Measurements from ENCODE around the gene HRH1.
"Not testable (repeated sequence)": the region's sequence is repeated elsewhere in the genome, so short reads cannot be mapped to it uniquely, and the experiment has no call there.

HRH1 gene, protein sequence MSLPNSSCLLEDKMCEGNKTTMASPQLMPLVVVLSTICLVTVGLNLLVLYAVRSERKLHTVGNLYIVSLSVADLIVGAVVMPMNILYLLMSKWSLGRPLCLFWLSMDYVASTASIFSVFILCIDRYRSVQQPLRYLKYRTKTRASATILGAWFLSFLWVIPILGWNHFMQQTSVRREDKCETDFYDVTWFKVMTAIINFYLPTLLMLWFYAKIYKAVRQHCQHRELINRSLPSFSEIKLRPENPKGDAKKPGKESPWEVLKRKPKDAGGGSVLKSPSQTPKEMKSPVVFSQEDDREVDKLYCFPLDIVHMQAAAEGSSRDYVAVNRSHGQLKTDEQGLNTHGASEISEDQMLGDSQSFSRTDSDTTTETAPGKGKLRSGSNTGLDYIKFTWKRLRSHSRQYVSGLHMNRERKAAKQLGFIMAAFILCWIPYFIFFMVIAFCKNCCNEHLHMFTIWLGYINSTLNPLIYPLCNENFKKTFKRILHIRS

DNA sequence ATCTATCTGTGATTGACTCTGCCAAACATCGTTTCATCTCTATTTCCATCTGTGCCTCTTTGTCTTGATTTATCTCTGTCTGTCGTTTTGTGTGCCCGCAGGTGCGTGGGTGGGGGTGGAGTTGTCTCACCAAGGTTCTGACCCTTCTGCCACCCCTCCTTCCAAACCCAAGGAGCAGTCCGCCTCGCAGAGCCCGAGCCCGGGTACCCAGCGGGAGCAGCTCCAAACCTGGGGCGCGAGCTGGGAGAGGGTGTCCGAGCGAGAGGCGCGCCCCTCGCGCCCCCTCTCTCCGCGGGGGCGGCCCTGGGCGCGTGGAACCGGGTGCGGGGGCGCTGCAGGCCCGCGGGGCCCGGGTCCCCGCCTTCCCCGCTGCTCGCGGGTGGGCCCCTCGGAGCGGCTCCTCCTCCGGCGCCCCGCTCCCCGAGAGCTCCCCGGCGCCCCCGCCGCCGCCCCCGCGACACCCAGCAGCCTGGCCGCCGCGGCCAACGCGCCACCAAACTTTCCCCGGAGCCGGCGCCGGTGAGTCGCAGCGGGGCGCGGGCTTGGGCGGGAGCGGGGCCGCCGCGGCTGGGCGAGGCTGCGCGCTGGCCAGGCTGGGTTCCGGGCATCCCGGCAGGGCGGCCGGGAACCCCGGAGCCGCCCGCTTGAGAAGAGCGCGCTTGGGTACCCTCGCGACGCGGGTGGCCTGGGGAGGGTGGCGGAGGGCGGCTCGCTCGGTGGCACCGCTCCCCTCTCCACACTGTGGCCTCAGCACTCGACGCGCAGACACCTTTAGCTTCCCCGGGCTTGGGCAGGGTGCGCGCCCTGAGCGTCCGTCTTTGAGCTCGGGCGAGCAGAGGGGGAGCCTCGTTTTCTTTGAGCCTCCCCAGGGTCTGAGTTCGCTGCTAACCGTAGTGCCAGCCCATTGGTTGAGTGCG, at the start of gene HRH1:
Gene HRH1, plus strand, starts transcription at position 458 of the 917 bp plus-strand sequence. CDS start 104,545 bp downstream, outside the sequence.
- no peak for DNase-seq (ENCODE audit: low read depth in 2 of 3, low spot score in 1 of 3)

DNA sequence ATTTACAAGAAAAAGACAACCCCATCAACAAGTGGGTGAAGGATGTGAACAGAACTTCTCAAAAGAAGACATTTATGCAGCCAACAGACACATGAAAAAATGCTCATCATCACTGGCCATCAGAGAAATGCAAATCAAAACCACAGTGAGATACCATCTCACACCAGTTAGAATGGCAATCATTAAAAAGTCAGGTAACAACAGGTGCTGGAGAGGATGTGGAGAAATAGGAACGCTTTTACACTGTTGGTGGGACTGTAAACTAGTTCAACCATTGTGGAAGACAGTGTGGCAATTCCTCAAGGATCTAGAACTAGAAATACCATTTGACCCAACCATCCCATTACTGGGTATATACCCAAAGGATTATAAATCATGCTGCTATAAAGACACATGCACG, 41.0 kb upstream of the HRH1 start:
- DNase-seq (ENCODE audit: low read depth in 2 of 3, low spot score in 1 of 3) = not testable (repeated sequence)

DNA sequence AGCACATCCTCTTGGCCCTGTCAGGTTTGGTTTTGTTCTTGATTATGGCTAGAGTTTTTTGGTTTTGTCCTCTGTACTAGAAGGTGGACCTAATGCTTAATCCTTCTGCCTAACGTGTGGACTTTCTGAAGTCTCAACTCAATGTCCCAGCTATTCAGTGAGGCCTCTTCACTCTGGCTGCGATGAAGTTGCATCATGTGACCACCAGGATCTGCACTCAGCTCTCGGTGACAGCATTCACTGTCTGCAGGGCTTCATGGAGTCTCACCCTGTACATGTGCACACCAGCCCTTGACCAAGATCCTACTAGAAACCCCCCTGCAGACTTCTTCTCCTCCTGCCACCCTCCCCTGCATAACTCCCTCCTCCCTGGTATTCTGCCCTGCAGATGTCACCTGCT, 38.7 kb upstream of the HRH1 start:
- DNase-seq (ENCODE audit: low read depth in 2 of 3, low spot score in 1 of 3) = no peak

DNA sequence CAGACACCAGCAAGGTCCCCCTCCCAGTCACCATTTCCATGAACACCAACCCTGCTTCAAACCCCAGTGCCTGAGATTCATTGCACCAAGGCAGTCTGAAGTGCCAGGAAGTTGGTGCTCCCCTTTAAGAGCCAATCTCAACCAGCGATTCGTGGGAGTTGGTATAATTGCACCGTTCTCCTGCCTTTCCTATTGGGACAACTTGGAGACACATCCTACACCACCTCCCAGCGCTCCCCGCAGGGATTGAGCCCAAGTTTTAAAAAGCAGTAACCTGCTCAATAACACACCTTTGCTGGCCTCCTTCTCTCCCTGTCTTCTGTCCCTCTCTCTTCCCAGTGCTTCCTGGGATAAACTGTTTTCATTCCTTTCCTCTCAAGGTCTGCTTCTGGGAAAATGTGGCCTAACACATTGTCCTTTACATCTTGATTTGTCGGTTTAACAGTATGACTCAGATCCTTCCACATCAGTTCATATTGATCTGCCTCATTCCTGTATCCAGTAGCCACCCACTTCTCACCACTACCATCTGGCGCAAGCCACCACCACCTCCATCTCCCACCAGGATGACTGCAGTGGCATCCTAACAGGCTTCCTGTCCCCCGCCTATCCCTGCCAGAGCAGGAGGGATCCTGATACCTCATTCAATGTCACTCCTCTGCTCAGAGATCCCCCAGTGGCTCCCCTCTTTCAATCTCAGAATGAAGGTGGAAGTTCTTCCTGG, 37.8 kb upstream of the HRH1 start:
- DNase-seq (ENCODE audit: low read depth in 2 of 3, low spot score in 1 of 3) = no peak

DNA sequence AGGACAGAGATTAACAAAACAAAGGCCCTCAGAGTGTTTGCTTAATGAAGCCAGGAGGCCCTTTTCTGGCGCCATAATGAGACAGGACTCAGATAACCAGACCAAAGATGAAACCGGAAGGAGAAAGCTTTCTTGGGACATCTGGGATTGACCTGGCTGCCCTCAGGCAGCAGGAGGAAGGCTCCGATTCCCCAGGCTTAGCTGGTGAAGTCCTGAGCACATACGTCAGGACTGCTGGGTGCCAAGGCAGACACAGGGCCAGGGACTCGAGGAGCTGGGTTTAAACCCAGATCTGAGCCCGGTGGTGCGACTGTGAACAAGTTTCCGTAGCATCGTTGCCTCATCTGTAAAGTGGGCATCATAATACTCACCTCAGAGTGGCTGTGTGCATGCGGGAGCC, 36.7 kb upstream of the HRH1 start:
- no peak for DNase-seq (ENCODE audit: low read depth in 2 of 3, low spot score in 1 of 3)

DNA sequence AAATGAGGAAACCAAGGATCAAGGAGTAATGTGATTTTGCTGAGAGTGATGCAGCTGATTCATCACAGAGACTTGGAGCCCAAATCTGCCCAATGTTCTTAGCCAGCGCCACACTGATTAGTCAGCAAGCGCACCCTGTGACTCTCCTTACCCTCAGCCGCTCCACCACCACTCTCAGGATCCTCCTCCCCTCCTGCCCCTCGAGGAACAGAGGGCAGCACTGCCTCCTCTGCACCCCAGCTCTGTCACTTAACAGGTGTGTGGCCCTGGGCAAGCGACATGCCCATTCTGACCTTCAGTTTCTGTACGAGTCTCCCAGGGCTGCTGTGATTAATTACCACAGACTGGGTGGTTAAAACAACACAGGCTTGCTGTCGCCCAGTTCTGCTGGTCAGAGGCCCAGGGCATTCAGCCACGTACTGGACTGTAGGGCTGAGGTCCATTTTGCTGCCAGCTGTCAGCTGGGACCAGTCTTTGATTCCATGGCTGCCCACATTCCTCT, 36.1 kb upstream of the HRH1 start:
- DNase-seq (ENCODE audit: low read depth in 2 of 3, low spot score in 1 of 3) = no peak

DNA sequence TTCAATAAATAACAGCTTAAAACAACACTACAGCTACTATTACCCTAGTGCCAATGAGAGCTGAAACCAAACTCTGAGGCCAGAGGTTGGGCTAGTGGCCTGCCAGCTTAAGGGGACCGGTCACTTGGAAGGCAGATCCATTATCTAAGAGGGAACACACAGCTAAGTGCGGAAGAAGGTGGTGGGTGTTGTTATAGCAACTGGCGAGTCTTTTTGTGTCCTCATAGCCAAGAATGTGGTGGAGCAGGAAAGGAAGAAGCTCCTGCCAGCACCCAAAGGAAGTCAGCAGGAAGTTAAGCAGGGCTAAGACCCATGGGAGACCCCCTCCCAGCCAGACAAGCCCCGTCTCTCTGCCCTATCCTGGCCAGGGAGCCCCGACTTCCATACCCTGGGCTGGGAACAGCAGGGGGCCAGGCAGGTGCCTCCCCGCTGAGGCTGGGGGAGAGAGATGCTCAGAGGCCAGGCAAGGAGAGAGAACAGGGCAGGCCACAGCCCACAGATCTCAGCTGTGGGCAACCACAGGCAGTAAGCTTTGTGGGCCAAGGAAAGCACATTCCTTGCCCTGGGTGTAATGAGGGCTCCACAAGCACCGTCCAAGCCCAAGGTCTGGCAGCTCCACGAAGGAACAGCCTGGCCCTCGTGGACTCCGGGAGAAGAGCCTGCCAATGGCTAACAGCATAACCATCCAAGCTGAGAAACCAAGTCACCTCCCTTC, 34.0 kb upstream of the HRH1 start:
- DNase-seq (ENCODE audit: low read depth in 2 of 3, low spot score in 1 of 3) = no peak

DNA sequence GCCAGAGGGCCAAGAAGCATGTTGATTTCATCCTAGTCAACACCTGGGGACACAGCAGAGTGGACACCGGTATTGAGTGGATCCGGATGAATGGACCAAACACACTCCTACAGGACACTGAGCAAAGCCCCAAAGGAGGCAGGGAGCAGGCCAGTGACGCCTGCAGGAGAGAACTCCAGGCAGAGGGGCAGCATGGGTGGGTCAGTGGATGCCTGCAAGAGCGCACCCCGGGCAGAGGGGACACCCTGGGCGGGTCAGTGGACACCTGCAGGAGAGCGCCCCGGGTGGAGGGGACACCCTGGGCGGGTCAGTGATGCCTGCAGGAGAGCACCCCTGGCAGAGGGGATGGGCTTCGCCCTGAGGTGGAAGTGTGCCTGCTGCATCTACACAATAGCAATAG, 27.6 kb upstream of the HRH1 start:
- DNase-seq (ENCODE audit: low read depth in 2 of 3, low spot score in 1 of 3) = no peak

DNA sequence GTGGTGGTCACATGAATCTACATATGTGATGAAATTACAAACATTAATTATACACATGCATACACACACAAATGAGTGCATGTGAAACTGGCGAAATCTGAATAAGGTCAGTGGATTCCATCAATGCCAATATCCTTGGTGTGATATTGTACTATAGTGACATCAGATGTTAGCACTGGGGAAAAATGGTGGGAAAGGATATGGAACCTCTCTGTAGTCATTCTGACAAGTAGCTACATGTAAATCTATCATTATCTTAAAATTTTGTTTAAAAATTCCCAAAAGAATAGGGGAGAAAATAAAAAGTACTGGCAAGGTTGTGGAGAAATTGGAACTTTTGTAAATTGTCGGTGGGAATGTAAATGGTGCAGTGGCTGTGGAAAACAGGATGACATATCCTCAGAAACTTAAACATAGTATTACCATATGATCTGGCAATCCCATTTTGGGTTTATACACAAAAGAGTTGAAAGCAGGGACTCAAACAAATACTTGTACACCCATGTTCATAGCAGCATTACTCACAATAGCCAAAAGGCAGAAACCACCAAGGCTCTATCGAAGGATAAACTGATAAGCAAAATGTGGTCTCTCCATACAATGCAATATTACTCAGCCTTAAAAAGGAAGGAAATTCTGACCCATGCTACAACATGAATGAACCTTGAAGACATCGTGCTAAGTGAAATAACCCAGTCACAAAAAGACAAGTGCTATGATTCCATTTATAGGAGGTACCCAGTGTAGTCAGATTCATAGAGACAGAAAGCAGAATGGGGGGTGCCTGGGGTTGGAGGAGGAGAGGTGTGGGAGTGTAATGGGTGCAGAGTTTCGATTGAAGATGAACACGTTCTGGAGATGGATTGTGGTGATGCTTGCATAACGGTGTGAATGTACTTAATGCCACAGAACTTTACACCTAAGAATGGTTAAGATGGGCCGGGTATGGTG, 25.3 kb upstream of the HRH1 start:
- DNase-seq (ENCODE audit: low read depth in 2 of 3, low spot score in 1 of 3) = no peak

DNA sequence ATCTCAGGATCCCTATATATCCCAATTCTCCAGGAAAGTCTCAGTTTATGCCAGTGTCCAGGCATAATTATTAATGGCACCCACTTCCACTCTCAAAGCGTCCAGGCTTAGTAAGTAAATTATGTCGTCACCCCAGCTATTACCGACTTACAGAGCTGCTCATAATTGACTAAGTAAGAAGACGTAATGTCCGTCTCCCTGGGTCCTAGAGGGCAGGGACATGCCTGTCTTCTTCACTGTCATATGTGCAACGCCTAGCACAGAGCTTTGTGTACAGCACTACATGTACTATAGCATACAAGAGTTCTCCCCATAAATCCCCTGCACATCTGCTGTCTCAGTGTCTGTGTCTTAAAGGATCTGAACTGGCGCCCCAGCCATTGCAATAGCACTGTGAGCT, 23.9 kb upstream of the HRH1 start:
- DNase-seq (ENCODE audit: low read depth in 2 of 3, low spot score in 1 of 3) = no peak

DNA sequence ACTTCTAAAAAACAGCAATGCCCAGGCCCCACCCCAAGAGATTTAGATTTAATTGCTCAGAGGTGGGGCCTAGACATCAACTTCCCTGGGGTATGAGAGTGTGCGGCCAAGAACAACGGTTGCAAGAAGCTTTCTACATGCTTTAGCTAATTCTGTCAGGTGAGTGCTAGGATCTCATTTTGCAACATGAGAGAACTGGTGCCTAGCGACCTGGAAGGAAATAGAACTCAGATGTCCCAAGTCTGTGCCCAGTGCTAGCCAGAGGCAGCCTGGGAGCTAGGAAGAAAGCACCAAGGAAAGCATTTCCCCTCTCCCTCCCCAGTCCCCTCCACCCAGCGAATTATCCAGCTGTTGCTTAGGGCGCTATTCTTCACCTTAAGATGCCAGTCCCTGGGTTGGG, 22.9 kb upstream of the HRH1 start:
- DNase-seq (ENCODE audit: low read depth in 2 of 3, low spot score in 1 of 3) = no peak

DNA sequence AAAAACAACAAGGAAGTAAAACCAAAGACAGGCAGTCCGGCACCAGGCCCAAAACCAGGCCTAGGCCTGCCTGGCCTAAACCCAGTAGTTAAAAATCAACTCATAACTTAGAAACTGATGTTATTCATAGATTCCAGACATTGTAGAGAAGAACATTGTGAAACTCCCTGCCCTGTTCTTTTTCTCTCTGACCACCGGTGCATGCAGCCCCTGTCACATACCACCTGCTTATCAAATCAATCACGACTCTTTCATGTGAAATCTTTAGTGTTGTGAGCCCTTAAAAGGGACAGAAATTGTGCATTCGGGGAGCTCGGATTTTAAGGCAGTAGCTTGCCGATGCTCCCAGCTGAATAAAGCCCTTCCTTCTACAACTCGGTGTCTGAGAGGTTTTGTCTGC, 22.4 kb upstream of the HRH1 start:
- not testable (repeated sequence) for DNase-seq (ENCODE audit: low read depth in 2 of 3, low spot score in 1 of 3)

DNA sequence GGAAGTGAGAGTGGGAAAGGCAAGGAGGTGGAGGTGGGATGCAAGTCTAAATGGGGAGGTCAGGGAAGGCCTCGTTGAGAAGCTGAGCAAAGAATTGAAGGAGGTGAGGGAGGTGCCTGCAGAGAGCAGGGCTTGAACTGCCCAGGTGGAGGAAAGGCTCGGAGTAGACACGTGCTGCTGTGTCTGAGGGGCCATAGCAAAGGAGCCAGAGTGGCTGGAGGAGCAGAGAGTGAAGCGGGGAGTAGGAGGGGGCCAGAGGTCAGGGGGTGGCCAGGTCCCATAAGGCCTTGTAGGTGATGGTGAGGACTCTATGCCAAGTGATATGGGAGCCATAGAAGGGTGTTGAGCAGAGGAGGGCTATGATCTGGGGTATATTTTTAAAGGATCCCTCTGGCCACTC, 21.4 kb upstream of the HRH1 start:
- DNase-seq (ENCODE audit: low read depth in 2 of 3, low spot score in 1 of 3) = no peak

DNA sequence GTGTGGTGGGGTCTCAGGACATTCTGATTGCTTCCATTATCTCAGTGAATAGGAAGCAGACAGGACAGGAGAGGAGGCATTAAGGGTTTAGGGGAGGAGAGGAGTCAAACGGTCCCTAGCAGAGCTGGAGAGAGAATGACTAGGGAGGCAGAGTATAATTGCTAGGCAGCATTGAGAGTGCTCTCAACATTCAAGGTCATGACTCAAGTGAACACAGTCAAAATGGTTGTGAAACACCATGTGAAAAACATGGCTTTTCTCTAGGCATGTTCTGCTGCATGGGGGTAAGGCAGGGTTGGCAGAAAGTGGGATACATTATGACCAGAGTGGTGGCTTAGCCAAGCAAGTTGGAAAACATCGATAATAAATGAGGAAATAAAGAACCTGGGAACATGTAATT, 19.5 kb upstream of the HRH1 start:
- no peak for DNase-seq (ENCODE audit: low read depth in 2 of 3, low spot score in 1 of 3)

DNA sequence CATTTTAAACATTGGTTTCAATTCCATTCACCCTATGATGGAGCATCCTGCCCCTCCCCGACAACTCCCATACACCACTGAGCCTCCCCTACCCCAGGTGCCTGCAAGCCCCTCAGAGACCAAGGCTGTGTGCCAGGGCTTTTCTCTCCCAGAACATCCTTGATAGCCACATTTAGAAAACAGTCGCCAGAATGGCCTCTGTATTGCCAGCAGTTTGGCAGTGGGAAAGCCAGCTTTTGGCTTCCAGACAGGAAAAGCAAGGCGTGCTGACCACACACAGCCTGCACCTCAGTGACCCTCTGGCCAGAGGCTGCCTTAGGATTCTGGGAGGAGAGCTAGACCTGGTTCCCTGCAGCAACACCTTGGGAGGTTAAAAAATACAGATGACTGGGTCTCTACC, 18.2 kb upstream of the HRH1 start:
- DNase-seq (ENCODE audit: low read depth in 2 of 3, low spot score in 1 of 3) = no peak

DNA sequence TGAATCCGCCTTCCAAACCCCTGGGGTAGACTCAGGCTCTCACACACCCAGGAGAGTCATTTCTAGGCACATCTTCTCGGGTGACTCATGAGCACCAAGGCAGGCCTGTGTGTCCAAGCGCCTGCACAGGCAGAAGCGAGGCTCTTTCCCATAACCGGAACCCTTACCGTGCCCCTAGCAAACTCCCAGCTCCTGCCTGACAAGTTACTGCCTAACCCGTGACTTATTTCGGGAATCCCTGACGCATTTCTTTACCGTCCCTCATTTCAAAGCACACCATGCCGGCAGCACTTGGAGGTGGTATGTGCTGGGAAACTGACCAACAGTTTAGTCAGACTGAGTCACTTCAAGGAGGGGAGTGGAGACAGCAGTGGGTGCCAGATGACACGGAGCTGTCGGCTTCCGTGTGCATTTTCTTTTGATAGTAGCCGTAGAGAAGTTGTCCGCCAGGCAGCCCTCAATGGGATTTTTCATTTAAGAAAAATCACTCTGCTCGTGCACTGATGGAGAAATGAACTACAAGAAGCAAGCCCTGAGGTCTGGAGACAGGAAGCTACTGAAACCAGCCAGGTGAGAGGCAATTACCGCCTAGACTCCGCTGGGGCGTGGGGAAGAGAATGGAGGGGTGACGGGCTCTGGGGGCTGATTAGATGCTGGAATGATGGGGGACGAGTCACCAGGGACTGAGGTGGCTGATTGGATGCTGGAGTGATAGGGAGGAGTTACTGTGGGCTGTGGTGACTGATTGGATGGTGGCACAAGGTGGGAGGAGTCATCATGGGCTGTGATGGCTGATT, 17.3 kb upstream of the HRH1 start:
- no peak for DNase-seq (ENCODE audit: low read depth in 2 of 3, low spot score in 1 of 3)

DNA sequence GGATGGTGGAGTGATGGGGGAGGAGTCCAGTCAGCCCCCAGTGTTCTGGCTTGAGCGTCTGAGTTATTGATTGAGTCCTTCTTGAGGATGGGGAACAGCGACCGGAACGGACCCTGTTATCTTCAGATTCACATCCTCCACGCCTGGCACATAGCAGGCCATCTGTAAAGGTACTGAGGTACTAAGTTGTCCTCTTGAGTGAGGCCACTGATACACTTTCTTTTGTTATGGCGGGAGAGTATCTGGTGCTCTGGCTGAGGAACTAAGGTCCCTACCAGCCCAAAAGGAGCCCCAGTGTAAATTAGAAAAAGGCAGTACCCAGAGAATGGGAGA, 16.7 kb upstream of the HRH1 start:
- no peak for DNase-seq (ENCODE audit: low read depth in 2 of 3, low spot score in 1 of 3)

DNA sequence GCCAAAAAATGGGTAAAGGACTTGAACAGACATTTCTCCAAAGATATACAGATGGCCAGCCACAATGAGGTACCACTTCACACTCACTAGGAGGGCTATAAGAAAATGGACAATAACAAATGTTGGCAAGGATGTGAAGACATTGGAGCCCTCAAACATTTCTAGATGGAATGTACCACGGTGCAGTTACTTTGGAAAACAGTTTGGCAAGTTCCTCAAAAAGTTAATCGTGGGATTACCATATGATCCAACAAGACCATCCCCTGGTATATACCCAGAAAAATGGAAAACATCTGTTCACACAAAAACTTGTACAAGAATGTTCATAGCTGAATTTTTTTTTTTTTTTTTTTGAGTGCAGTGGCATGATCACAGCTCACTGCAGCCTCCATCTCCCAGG, 15.9 kb upstream of the HRH1 start:
- no peak for DNase-seq (ENCODE audit: low read depth in 2 of 3, low spot score in 1 of 3)
